Forelimb muscle (tissue), 1 donor: ENCODE measurements around the gene SIGMAR1. TPM values are rescaled to one million over a fixed set of nuclear protein-coding genes. Genes with fewer than 3 reads are reported as not detected.
"Not testable (repeated sequence)": the region's sequence is repeated elsewhere in the genome, so short reads cannot be mapped to it uniquely, and the experiment has no call there.

ENCODE experiments used
- DNase-seq: peaks from one replicate; pipeline ENCODE4 v3.0.0-alpha.2; 2013; ENCODE audit warnings: low read depth
- polyA plus RNA-seq: library from polyadenylated mRNA; unstranded; fragments of 120-200 nt; gene quantifications from one replicate; pipeline ENCODE4 v1.2.1, GENCODE V29; 2013; ENCODE audit not compliant: insufficient read length

SIGMAR1 gene
- polyA plus RNA-seq, 1 donor, result 47.3 TPM

DNA sequence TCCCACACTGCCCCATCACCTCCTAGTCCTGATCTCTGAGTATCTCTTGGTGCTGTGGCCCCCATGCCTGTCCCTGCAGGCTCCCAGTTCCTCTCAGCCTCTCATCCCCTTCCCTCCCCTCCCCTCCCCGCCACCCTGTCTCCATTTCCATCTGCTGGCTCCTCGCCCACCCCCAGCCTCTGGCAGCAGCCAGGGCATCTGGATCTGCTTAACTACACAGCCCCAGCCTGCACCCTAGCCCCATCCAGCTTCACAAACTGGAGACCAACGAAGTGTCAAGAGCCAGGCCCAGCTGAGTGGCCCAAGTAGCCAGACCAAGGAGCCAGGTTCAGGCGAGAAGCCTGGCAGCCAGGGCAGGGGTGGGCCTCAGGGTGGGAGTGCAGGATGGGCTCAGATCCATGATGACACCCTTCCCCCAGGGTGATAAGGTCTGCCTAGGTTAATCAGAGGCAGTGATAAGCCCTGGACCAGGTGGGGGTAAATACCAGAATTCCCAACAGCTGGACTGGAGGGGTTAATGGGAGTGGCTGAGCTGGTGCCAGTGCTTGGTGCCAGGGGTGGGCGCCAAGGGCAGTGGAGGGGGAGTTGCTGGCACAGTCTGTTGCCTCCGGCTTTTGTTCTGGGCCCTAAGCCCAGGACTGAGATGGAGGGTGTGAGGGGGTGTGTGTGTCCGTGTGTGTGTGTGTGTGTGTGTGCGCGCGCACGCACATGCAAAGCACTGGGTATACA, 16.9 kb upstream of the SIGMAR1 start:
- DNase-seq, result no peak

DNA sequence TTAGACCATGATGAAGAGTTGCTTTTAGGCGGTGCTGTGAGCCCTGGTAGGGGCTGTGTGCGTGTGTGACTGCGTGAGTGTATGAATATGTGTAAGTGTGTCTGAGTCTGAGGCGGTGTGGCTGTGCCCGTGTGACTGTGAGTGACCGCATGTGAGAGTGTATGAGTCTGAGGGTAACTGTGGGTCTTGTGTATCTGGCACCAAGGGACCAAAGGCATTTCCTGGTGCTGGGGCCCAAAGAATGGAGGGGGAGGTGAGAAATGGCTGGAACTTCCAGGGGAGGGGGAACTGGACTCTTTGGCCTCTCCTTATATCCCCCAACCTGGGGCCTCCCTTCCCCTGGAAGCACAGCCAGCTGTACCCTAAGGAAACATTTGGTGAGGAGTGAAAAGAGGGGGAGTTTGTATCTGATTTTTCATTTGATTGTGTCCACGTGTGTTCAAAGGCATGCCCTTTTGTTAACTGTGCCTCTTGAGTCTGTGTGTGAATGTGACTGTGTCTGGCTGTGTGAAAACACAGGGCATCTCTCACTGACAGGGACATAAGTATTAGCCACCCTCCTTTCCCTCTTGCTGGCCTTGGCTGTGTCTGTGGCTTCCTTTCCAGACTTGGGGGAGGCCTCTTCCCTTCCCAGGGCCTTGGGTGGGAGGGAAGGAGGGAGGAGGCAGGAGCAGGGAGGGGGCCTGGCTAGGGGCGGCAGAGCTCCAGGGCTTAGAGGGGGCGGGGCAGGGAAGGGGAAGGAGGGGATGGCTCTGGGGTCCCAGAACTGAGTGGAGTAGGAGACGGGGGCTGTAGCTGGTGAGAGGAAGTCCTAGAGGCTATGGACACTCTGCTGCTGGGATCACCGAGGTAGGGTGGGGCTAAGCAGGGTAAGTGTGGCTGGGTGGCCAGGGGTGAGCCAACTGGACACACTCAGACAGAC, 15.8 kb upstream of the SIGMAR1 start:
- no peak for DNase-seq

DNA sequence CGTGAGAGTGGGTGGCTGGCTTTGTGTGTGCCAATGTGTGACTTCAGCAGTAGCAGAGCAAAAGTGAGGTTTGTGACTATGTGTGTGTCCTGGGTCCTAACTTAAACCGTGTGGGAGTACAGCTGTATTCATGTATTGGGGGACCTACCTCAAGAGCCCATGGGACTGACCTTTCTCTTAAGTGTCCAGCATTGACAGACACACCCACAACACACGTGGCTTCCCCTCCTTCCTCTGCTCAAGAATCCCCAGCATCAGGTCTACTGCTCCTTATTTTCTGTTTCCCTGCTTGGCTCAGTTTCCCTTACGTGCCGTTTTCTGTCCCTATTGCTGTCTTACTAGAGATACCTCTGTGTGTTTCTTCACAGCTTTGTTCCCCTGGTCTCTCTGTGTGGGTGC, 15.0 kb upstream of the SIGMAR1 start:
- no peak for DNase-seq

DNA sequence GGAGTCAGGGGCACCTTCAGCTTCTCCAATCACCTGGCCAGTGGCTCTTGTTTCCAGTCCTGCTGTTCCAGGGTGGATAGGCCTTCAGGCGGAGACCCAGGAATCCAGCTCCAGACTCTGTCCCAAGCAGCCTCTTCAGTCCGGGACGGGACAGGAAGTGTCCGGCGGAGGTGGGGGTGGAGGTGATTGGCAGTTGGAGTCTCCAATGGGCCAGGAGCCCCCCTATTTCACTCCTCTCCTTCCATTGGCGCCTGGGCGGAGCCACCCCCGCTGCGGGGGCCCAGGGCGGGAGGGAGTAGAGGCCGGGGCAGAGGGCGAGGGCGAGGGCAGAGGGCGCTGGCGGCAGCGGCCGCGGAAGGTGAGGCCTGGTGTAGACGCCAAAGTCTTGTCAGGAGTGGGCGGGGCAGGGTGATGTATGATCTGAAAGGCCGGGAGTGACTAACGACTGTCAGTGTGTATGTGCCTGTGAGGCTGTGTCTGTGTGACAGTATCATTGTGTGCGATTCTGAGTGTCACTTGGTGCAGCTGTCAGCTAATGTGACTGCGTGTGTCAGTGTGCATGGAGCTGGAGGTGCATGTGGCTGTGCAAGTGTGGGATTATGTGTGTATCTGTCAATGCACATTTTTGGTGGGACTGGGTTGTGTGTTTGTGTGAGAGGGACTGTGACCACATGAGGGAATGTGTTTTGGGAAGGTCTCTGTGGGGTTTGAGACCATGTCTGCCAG, 14.5 kb upstream of the SIGMAR1 start, which contains the start of gene IL11RA:
Gene IL11RA, plus strand, starts transcription at position 310 of the 726 bp plus-strand sequence. CDS start 3,033 bp downstream, outside the sequence.
- DNase-seq, result peak; percentile 79

DNA sequence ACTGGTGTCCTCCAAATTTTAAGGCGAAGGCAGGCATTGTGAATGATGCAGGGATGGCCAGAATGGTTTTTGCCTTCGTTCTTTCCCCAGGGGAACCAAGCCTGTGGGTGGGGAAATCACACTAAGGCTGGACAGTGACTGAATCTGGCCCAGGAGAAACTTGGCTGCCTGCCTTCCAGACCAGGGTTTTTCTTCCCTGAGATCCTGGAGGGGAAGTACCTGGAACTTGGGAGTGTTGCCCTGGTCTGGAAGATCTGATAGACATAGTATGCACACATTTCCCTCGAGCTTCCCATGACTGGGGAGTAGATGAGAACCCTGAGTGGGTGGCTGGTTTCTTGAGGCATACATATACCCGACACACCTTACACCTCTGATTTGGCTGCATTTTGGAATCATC, 13.7 kb upstream of the SIGMAR1 start:
- DNase-seq, result no peak

DNA sequence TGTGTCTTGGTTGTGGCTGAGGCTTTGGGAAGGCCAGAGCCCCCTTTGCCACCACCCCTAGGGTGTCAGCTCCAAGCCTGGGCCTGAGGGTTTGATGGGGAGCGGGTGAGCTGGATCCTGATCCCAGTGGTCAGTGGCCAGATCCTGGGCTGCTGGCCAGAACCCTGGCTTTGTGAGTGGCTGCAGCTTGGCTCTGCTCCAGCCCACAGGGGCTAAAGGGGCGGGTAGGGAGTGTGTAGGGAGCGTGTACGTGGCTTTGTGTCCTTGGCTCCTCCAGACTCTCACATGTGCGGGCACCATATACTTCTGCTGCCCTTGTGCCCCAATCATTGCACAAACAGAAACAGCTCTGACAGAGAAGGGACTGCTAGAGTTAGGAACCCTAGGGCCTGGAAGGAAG, 13.2 kb upstream of the SIGMAR1 start:
- DNase-seq, result no peak

DNA sequence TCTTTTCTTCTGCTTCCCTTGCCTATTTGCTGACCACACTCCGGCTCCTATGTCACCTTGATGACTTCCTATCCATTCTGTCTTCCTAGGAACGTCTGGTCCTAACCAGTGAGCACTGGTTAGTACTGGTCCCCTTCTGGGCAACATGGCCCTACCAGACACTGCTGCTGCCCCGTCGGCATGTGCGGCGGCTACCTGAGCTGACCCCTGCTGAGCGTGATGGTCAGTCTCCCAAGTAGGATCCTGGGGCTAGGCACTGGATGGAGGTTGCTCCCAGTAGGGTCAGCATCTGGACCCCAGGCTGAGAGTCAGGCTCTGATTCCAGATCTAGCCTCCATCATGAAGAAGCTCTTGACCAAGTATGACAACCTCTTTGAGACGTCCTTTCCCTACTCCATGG, 11.1 kb upstream of the SIGMAR1 start:
- DNase-seq, result no peak

DNA sequence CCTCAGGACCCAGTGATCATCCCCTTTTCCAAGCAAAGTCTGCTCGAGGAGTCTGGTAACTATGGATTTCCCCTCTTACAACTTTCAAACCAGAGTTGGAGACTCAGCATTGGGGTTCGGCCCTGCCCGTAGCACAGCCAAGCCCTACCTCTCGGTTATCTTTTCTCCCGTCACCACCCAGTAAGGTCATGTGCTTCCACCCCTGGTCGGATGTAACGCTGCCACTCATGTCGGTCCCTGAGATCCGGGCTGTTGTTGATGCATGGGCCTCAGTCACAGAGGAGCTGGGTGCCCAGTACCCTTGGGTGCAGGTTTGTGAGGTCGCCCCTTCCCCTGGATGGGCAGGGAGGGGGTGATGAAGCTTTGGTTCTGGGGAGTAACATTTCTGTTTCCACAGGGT, 10.1 kb upstream of the SIGMAR1 start:
- DNase-seq, result no peak

DNA sequence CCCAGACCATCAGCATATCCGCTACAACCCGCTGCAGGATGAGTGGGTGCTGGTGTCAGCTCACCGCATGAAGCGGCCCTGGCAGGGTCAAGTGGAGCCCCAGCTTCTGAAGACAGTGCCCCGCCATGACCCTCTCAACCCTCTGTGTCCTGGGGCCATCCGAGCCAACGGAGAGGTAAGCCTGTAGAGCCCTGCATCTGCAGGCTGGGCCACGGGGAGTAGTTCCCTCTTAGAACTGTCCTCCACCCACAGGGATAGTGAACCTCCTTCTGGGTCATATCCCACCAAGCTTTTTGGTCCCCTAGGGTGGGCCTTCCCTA, 9.5 kb upstream of the SIGMAR1 start:
- no peak for DNase-seq

DNA sequence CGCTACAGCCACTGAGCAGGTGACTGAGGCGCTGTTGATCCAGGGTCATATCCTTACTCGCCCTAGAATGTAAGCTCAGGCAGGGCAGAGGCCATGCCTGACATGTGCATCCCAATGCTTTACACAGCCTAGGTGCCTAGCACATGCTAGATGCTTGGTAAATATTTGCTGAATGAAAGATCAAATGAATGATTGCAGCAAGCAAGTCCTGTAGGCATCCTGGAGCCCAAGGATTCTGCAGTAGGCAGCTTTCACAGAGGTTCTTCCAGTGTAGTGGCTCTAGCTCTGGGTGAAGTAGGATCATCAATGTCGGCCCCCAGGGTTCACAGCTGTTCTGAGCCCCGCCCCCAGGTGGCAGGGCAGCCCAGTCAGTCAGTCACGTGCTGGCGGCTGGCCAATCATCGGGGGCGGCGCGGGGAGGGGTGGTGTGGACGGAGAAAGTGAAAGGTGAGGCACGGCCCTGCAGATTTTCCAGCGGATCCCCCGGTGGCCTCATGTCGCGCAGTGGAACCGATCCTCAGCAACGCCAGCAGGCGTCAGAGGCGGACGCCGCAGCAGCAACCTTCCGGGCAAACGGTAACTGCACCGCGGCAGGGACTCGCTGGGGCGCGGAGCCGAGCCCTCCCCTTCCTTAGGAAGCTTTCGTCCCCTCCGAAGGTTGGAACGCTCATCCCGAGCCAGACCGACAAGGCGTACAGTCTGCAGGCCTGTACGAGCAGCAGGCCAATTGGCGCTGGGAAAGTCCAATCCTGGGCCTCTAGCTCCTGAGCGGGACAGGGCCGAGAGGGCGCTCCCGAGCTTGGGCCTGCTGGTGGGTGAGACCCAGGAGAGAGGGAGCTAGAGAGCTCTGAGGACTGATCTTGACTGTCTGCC, 8.9 kb upstream of the SIGMAR1 start, which contains the start of gene GALT:
Gene GALT, plus strand, starts transcription at position 465 of the 873 bp plus-strand sequence. Its CDS starts 30 bp downstream, at position 495.
- no peak for DNase-seq

DNA sequence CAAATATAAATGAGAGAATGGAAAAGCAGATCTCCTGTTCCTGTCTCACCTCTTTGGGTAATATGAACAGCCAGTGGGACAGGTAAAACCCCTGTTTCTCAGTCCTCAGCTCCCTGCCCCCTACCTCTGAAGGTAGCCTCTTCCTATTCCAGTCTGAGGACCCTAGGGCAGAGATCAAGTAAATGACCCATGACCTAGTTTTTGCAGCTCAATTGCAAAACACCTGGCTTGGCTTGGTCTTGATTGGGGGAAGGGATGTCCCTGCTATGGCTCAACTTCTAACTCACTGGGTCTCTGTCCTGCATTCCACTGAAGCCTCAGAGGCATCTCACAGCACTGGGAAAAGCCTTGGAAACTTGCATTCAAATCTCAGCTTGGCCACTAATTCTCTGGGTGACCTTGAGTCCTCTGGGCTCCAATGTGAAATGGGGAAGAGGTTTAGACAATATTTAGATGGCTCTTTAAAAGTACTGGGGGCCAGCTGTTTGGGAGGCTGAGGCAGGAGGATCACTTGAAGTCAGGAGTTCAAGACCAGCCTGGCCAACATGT, 7.3 kb upstream of the SIGMAR1 start:
- no peak for DNase-seq

DNA sequence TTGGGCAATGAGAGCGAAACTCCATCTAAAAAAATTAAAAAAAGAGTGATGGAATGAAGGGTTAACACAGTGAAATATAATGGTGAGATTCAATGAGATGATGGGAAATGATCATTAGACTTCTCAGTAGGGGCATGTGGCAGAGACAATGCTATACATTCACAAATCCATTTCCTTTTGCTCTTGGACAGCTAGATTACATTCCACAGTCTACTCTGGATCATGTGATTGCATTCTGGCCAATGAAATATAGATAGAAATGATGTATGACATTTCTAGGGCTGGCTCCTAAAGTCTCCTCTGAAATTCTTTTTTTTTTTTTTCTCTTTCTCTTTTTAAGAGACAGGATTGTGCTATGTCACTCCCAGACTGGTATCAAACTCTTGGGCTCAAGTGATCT, 5.1 kb upstream of the SIGMAR1 start:
- DNase-seq, result no peak

DNA sequence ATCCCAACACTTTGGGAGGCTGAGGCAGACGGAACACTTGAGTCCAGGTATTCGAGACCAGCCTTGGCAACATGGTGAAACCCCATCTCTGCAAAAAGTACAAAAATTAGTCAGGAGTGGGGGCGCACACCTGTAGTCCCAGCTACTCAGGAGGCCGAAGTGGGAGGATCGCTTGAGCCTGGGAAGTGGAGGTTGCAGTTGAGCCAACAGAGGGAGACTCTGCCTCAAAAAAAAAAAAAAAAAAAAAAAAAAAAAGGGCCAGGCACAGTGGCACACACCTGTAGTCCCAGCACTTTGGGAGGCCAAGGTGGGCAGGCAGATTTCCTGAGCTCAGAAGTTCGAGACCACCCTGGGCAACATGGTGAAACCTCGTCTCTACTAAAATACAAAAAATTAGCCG, 1.7 kb upstream of the SIGMAR1 start:
- not testable (repeated sequence) for DNase-seq

DNA sequence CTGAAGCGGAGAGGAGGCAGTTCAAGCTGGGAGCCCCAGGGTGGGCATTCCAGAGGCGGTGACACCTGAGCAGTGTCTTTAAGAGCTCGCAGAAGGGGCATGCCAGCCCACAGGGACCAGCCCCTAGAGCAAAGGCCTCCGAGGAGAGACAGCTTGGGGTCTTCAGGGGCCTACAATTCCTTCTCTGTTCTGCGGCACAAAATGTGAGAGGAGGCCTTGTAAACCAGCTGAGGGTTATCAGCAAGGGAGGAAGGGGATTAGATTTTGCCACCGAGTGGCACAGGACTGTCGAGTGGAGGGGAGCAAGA, 505 bp upstream of the SIGMAR1 start:
- no peak for DNase-seq

DNA sequence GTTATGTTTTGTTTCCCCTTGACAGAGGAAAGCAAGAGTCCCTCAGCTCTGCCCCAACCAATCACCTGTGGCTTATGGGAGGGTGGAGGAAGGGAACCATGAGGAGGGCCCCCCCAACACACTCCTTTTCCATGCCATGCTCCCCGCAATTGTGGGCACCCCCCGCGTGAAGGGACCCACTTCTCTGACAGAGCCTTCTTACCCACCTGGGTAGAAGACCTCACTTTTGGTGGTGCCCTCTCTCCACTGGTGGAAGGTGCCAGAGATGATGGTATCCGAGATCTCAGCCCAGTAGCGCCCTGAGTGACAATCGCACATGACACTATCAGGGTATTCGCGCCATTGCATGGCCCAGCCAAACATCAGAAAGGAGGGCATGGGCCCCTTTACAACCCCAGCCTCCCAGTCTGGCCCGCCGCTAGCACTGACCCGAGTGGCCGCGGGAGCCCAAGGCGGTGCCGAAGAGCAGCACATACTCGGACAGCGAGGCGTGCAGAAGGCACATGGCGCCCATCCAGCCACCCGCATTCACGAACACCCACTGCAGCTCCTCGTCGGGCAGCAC, 714 bp downstream of the SIGMAR1 start:
- no peak for DNase-seq

DNA sequence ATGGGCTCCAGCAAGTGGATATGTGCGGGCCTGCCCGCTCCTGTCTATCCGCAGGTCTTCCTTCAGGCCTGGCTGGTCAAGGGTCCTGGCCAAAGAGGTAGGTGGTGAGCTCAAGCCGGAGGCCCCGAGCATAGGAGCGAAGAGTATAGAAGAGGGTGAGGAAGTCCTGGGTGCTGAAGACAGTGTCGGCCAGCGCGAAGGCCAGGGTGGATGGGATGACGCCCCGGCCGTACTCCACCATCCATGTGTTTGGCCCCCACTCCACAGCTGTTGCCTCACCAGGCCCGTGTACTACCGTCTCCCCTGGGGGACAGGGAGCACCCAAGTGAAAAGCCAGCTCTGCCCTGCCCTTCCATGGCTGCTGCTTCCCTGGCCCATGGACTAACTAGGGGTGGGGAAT, 2.0 kb downstream of the SIGMAR1 start:
- DNase-seq, result no peak

DNA sequence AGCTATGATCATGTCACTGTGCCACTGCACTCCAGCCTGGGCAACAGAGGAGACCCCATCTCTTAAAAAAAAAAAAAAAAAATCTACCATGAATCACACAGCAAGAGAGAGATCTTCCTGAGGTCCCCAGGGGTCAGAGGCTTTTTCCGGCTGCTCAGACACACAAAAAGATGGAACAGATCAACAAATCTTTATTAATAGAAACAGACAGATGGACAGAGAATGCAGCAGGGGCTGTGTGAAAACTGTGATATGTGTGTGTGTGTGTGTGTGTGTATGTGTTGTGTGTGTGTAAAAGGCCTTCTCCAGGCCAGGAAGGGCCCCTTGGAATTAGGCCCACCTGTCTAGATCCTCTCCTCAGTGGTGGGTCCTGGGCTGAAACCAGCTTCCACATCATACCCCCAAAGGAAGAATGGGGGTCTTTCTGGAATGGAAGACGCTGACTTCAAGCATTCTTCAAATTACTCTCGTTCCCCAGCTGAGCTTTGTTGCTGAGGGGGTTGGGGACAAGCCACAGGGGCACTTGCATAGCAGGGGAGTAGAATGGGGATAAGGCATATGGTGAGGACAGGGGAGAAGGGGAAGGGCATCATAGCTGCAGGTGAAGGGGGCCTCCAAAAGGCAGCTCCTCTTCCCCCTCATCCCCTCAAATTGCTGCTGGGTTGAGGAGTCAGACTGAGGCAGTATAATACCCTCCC, 2.9 kb downstream of the SIGMAR1 start:
- no peak for DNase-seq

DNA sequence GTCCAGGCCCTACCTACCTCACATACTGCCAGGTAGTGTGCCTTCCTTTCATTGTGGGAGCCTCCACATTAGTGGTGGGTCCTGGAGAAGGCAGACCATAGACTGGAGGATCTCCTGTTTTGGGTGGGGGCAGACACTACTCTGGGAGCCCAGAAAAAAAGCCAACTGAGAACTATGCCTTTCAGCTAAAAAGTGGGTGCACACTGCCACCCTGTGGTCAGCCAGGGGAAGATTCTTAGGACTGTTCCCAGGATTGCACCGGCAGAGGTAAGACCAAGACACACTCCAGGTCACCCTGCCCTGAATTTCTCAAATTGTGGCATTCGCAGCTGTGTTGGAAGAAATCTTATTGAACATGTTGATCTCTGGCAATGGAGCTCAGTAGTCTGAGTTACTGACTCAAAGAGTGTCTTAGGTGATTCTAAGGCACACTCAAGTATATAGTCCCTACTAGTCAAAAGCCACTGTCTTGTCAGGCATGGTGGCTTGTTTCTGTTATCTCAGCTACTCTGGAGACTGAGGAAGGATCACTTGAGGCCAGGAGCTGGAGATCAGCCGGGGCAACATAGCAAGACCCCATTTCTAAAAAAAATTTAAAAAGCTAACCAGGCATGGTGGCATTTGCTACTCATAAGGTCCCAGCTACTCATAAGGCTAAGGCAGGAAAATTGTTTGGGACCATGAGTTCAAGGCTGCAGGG, 3.6 kb downstream of the SIGMAR1 start:
- no peak for DNase-seq

DNA sequence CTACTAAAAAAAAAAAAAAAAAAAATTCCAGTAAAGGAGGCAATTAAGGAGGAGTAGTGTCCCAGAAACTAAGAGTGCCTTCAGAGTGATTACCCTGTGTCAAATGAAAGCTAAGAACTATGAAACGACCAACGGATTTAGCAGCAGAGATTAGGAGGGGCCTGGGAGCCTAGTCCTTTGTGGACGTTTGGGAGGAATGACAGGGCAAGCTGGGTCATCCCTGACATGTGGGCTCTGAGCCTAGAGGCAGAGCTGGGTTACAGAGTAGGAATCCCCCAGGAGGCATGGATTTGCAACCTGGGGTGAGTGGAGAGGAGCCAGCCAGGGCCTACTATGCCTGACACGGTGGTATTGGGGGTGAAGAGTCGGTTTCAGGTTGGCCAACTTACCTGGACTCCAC, 4.4 kb downstream of the SIGMAR1 start:
- no peak for DNase-seq
